ENCODE measurements around the gene PPP6R1. TPM values are rescaled to one million over a fixed set of nuclear protein-coding genes. Genes with fewer than 3 reads are reported as not detected.
A peak's percentile ranks its signal among the peaks of the same experiment; 100 is the strongest.

Gene PPP6R1
- total RNA-seq, 1 donor from 2014 or later, result 65.1 TPM

GRCh38 chr19:55259540-55260210 is 858 bp upstream of the PPP6R1 start:
- no peak for DNase-seq (ENCODE audit: low spot score)

GRCh38 chr19:55258476-55258827 is 365 bp downstream of the PPP6R1 start:
- DNase-seq (ENCODE audit: low spot score), result no peak

GRCh38 chr19:55257461-55258420 is 1.1 kb downstream of the PPP6R1 start:
- DNase-seq (ENCODE audit: low spot score), result no peak

- no peak for DNase-seq (ENCODE audit: low spot score)
These were observed 2.0 kb downstream of the PPP6R1 start for GRCh38 chr19:55256562-55257460.

- no peak for DNase-seq (ENCODE audit: low spot score)
These were observed 3.0 kb downstream of the PPP6R1 start for GRCh38 chr19:55255618-55256423.

GRCh38 chr19:55254625-55254977 is 4.2 kb downstream of the PPP6R1 start:
- no peak for DNase-seq (ENCODE audit: low spot score)

- DNase-seq (ENCODE audit: low spot score), result no peak
These were observed 4.8 kb downstream of the PPP6R1 start for GRCh38 chr19:55253842-55254624.

- no peak for DNase-seq (ENCODE audit: low spot score)
These were observed 5.8 kb downstream of the PPP6R1 start for GRCh38 chr19:55252760-55253663.

- DNase-seq (ENCODE audit: low spot score), result peak; percentile 65
These were observed 7.3 kb downstream of the PPP6R1 start for GRCh38 chr19:55251341-55252081.

GRCh38 chr19:55250262-55251036 is 8.4 kb downstream of the PPP6R1 start:
- no peak for DNase-seq (ENCODE audit: low spot score)

GRCh38 chr19:55249841-55250240 is 9.0 kb downstream of the PPP6R1 start:
- no peak for DNase-seq (ENCODE audit: low spot score)

- no peak for DNase-seq (ENCODE audit: low spot score)
These were observed 10.1 kb downstream of the PPP6R1 start for GRCh38 chr19:55248704-55249103.

GRCh38 chr19:55248166-55248675 is 10.6 kb downstream of the PPP6R1 start:
- DNase-seq (ENCODE audit: low spot score), result no peak

GRCh38 chr19:55247621-55248099 is 11.2 kb downstream of the PPP6R1 start:
- DNase-seq (ENCODE audit: low spot score), result peak; percentile 65

- DNase-seq (ENCODE audit: low spot score), result no peak
These were observed 12.1 kb downstream of the PPP6R1 start for GRCh38 chr19:55246462-55247451.

GRCh38 chr19:55245236-55245904 is 13.4 kb downstream of the PPP6R1 start:
- no peak for DNase-seq (ENCODE audit: low spot score)
